HepG2 (cell line): Measurements from ENCODE around the gene GBP7. TPM values are rescaled to one million over a fixed set of nuclear protein-coding genes. Genes with fewer than 3 reads are reported as not detected.

Experiments
- CEBPB ChIP-seq: IDR thresholded peaks from 2 replicates; pipeline ENCODE4 v1.6.1; 2011; ENCODE audit warnings: low read depth, low read length, improper control_type of control experiment, borderline replicate concordance
- CEBPG ChIP-seq: IDR thresholded peaks from 2 replicates; pipeline ENCODE4 v1.6.1; 2016
- FOXP4 ChIP-seq: sonication (generic); formaldehyde crosslinking; IDR thresholded peaks from 2 replicates; pipeline ENCODE4 v1.4.0; 2020; ENCODE audit warnings: missing genetic modification reagents
- GMEB1 ChIP-seq: sonication (generic); formaldehyde crosslinking; IDR thresholded peaks from 2 replicates; pipeline ENCODE4 v1.5.1; 2020; ENCODE audit warnings: missing genetic modification reagents, mild to moderate bottlenecking, borderline replicate concordance
- HINFP ChIP-seq: sonication (generic); formaldehyde crosslinking; IDR thresholded peaks from 2 replicates; pipeline ENCODE4 v1.4.0; 2020; ENCODE audit warnings: low read depth, mild to moderate bottlenecking, missing genetic modification reagents
- HMG20B ChIP-seq: conservative IDR thresholded peaks from 2 replicates; pipeline ENCODE4 v1.6.1; 2016; ENCODE audit warnings: missing genetic modification reagents, missing compliant biosample characterization
- HNF1B ChIP-seq: sonication (generic); formaldehyde crosslinking; IDR thresholded peaks from 2 replicates; pipeline ENCODE4 v1.5.1; 2020; ENCODE audit warnings: mild to moderate bottlenecking, moderate library complexity, missing genetic modification reagents
- MLXIP ChIP-seq: sonication (generic); formaldehyde crosslinking; IDR thresholded peaks from 2 replicates; pipeline ENCODE4 v1.9.0; 2021; ENCODE audit warnings: missing genetic modification reagents, borderline replicate concordance
- MXD1 ChIP-seq: sonication (generic); formaldehyde crosslinking; IDR thresholded peaks from 2 replicates; pipeline ENCODE4 v1.4.0; 2020; ENCODE audit warnings: mild to moderate bottlenecking, missing genetic modification reagents
- SRF ChIP-seq: IDR thresholded peaks from 2 replicates; pipeline ENCODE4 v1.6.1; 2011; ENCODE audit warnings: mild to moderate bottlenecking, low read depth, low read length, moderate library complexity
- ZBTB7A ChIP-seq: sonication (generic); formaldehyde crosslinking; IDR thresholded peaks from 2 replicates; pipeline ENCODE4 v1.8.0; 2022; ENCODE audit warnings: mild to moderate bottlenecking, missing genetic modification reagents
- ZNF569 ChIP-seq: sonication (generic); formaldehyde crosslinking; IDR thresholded peaks from 2 replicates; pipeline ENCODE4 v1.5.0; 2020; ENCODE audit warnings: mild to moderate bottlenecking, missing genetic modification reagents, moderate library complexity, borderline replicate concordance
- ZNF687 ChIP-seq: sonication (generic); formaldehyde crosslinking; IDR thresholded peaks from 2 replicates; pipeline ENCODE4 v1.5.1; 2020; ENCODE audit warnings: mild to moderate bottlenecking, missing genetic modification reagents, moderate library complexity
- polyA plus RNA-seq, 8 experiments: library from polyadenylated mRNA; depleted of rRNA in 3 of 8; stranded (reverse) in 7 of 8; unstranded in 1 of 8; fragments of >200 nt; fragmentation: Illumina TruSeq in 4 of 8; extraction: Trizol in 4 of 8; gene quantifications; 2 replicates each; pipeline versions ENCODE4 v1.2.1 to v1.2.3, GENCODE V29; 2011 to 2016; ENCODE audit warnings: low read depth in 4 of 8, missing spikeins in 1 of 8, mixed read lengths in 1 of 8; ENCODE audit not compliant: insufficient read depth in 1 of 8
- total RNA-seq, 5 experiments: library from RNA; depleted of rRNA; stranded (reverse); fragments of >200 nt; fragmentation: Illumina TruSeq; extraction: Trizol; gene quantifications; 2 replicates each; pipeline ENCODE4 v1.2.3, GENCODE V29; 2016; ENCODE audit warnings: low read depth in 1 of 5

The GBP7 gene
- total and polyA plus RNA-seq, 2 of the 13 experiments (the other 11 are each of a cell fraction or from before 2014, with no cell fraction given): not detected

GRCh38 chr1:89125913-89126580 lies 49.8 kb downstream of the GBP7 start, which contains the start of gene GBP2 (continued):
- TF ChIP-seq HNF1B (0 out of 2 replicates have a peak, but pooled peaks have one; percentile 31), FOXP4 (CRISPR knock-in tag) (peak; percentile 23; the same call in 1 of the 2 replicates), ZBTB7A (CRISPR knock-in tag) (no peak), ZNF569 (CRISPR knock-in tag) (no peak), HMG20B (CRISPR knock-in tag) (no peak), HINFP (CRISPR knock-in tag) (no peak), MLXIP (CRISPR knock-in tag) (no peak), CEBPG (CRISPR knock-in tag) (0 out of 2 replicates have a peak, but pooled peaks have one; percentile 20), ZNF687 (CRISPR knock-in tag) (no peak), SRF (peak; percentile 96), CEBPB (0 out of 2 replicates have a peak, but pooled peaks have one; percentile 25), GMEB1 (no peak), MXD1 (CRISPR knock-in tag) (no peak)
